ENCODE results near the gene LRP2BP. TPM values are rescaled to one million over a fixed set of nuclear protein-coding genes. Genes with fewer than 3 reads are reported as not detected.
A peak's percentile ranks its signal among the peaks of the same experiment; 100 is the strongest.

LRP2BP gene
- total RNA-seq = 1 to 10 TPM in 1 of 2 donors, under 1 TPM in 1; 0.51 to 1.1 TPM

- Mint-ChIP-seq H3K27me3 (ENCODE audit: low read depth) (no peaks in the 10 kb centered on the region), H3K9me3 (no peaks in the 10 kb centered on the region), H3K4me3 (peak within 1 kb of the TSS; percentile 88 to 99), H3K36me3 (ENCODE audit: insufficient read depth in 2 of 2) (peaks cover 2 to 7% of the 10 kb centered on the region in 2 donors), H3K4me1 (ENCODE audit: low read depth) (peaks cover 35% of the 10 kb centered on the region), H3K27ac (peak within 1 kb of the TSS; percentile 99)
- DNase-seq = no peak
- no peak for ATAC-seq (replicated peaks in 1 of 2)
These were observed at the start of gene LRP2BP for GRCh38 chr4:185395238-185395955. Gene LRP2BP, minus strand, starts transcription at chr4:185395924. Its CDS starts 17,738 bp downstream, at chr4:185378186.

DNA sequence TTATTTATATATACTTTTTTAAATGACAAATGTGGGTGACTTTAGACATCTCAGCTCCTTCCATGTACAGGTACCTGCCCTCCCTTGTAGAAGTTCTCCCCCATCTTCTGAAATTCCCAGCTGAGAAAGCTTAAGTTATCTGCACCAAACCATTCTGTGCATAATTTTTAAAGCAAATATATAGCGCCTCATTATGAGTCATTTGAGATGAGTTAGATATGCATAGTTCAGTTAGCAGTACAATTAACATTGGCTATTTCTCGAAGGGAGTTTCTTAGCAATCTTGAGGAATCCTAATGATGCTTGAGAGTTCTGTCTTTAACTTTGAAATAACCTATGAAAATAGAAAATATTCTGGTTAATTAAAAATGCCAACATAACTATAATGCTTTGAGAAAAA, 49.5 kb upstream of the LRP2BP start:
- Mint-ChIP-seq H3K27me3 (ENCODE audit: low read depth) (peaks cover 6% of the 10 kb centered on the region), H3K27ac (no peak overlapping the region), H3K4me3 (no peak overlapping the region), H3K9me3 (no peaks in the 10 kb centered on the region), H3K4me1 (ENCODE audit: low read depth) (no peaks in the 10 kb centered on the region), H3K36me3 (ENCODE audit: insufficient read depth in 2 of 2) (no peaks in the 10 kb centered on the region)
- DNase-seq (no peak), ATAC-seq (replicated peaks in 1 of 2) (no peak)

DNA sequence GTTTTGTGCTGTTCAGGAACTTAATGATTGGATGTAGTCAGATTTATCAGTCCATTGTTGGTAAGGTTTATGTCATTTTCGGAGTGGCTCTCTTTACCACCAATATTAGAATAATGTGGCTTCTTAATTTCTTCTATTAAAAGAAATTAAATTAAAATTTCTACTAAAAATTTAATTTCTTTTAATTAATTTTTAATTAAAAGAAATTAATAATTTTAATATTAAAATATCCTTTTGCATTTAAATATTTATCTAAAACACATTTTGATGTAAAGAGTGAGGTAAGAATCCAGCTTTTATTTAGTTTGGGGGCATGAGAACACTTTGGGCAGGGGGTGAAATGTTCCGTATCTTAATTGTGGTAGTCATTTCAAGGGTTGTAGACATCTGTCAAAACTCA, 45.8 kb upstream of the LRP2BP start:
- H3K27ac Mint-ChIP-seq = no peak overlapping the region
- H3K36me3 Mint-ChIP-seq (ENCODE audit: insufficient read depth in 2 of 2) = no peaks in the 10 kb centered on the region
- H3K4me3 Mint-ChIP-seq = no peak overlapping the region
- no peaks in the 10 kb centered on the region for H3K9me3 Mint-ChIP-seq
- no peak for DNase-seq
- ATAC-seq (replicated peaks in 1 of 2) = no peak
- H3K27me3 Mint-ChIP-seq (ENCODE audit: low read depth) = no peaks in the 10 kb centered on the region
- H3K4me1 Mint-ChIP-seq (ENCODE audit: low read depth) = no peaks in the 10 kb centered on the region

DNA sequence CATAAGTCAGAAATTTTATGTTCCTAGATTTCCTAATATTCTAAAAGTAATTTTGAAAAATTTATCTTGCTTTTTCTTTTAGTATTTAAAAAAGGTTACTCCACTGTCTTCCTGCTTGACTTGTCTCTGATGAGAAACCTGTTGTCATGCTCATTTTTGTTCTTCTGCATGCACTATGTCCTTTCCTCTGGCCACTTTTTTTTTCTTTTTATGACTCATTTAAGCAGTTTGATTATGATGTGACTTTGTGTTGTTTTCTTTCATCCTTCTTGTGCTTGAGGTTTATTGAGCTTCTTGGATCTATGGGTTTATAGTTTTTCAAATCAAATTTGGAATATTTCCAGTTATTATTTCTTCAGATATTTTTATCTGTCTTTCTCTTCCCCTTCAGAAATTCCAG, 42.1 kb upstream of the LRP2BP start:
- no peak for DNase-seq
- Mint-ChIP-seq H3K9me3 (no peaks in the 10 kb centered on the region), H3K4me1 (ENCODE audit: low read depth) (no peaks in the 10 kb centered on the region), H3K27ac (no peak overlapping the region), H3K36me3 (ENCODE audit: insufficient read depth in 2 of 2) (no peaks in the 10 kb centered on the region), H3K4me3 (no peak overlapping the region), H3K27me3 (ENCODE audit: low read depth) (peaks cover 5% of the 10 kb centered on the region)
- ATAC-seq (replicated peaks in 1 of 2) = peak; percentile 66 to 78

GRCh38 chr4:185435466-185435865, 39.7 kb upstream of the LRP2BP start:
- H3K4me3 Mint-ChIP-seq = no peak overlapping the region
- ATAC-seq (replicated peaks in 1 of 2) (no peak), DNase-seq (no peak)
- no peaks in the 10 kb centered on the region for H3K9me3 Mint-ChIP-seq
- H3K36me3 Mint-ChIP-seq (ENCODE audit: insufficient read depth in 2 of 2) = no peaks in the 10 kb centered on the region
- peaks cover 15% of the 10 kb centered on the region for H3K27me3 Mint-ChIP-seq (ENCODE audit: low read depth)
- H3K4me1 Mint-ChIP-seq (ENCODE audit: low read depth) = no peaks in the 10 kb centered on the region
- no peak overlapping the region for H3K27ac Mint-ChIP-seq

DNA sequence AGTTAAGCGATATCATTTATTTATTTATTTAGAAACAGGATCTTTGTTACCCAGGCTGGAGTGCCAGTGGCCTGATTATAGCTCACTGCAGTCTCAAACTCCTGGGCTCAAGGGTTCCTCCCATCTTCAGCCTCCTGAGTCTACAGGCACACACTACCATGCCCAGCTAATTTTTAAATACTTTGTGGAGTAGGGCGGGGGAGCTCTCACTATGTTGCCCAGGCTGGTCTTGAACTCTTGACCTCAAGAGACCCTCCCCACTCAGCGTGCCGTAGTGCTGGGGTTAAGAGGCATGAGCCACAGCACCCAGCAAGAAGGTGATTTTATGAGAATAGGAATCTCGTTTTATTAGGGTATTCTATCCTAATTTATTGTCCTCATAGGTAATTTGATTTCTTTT, 33.9 kb upstream of the LRP2BP start:
- H3K9me3 Mint-ChIP-seq = no peaks in the 10 kb centered on the region
- H3K27ac Mint-ChIP-seq = no peak overlapping the region
- H3K4me1 Mint-ChIP-seq (ENCODE audit: low read depth) = peaks cover 14% of the 10 kb centered on the region
- H3K4me3 Mint-ChIP-seq = no peak overlapping the region
- ATAC-seq (replicated peaks in 1 of 2) (no peak), DNase-seq (no peak)
- H3K36me3 Mint-ChIP-seq (ENCODE audit: insufficient read depth in 2 of 2) = peaks cover 0 to 5% of the 10 kb centered on the region in 2 donors
- H3K27me3 Mint-ChIP-seq (ENCODE audit: low read depth) = peaks cover 10% of the 10 kb centered on the region

GRCh38 chr4:185426960-185427688, 31.4 kb upstream of the LRP2BP start:
- Mint-ChIP-seq H3K4me3 (peak overlapping the region; percentile 3 to 17), H3K9me3 (no peaks in the 10 kb centered on the region), H3K4me1 (ENCODE audit: low read depth) (peaks cover 28% of the 10 kb centered on the region), H3K36me3 (ENCODE audit: insufficient read depth in 2 of 2) (peaks cover 0 to 5% of the 10 kb centered on the region in 2 donors), H3K27ac (no peak overlapping the region), H3K27me3 (ENCODE audit: low read depth) (peaks cover 10% of the 10 kb centered on the region)
- DNase-seq (no peak), ATAC-seq (replicated peaks in 1 of 2) (no peak)

- H3K27ac Mint-ChIP-seq = peak within 1 kb of the TSS; percentile 95
- DNase-seq = peak; percentile 86 to 93
- peak within 1 kb of the TSS; percentile 87 to 88 for H3K4me3 Mint-ChIP-seq
- H3K27me3 Mint-ChIP-seq (ENCODE audit: low read depth) = no peaks in the 10 kb centered on the region
- no peaks in the 10 kb centered on the region for H3K9me3 Mint-ChIP-seq
- ATAC-seq (replicated peaks in 1 of 2) = peak; percentile 94
- H3K36me3 Mint-ChIP-seq (ENCODE audit: insufficient read depth in 2 of 2) = peaks cover 0 to 8% of the 10 kb centered on the region in 2 donors
- peaks cover 28% of the 10 kb centered on the region for H3K4me1 Mint-ChIP-seq (ENCODE audit: low read depth)
These were observed 30.1 kb upstream of the LRP2BP start, which contains the start of gene UFSP2 for GRCh38 chr4:185425647-185426352. Gene UFSP2, minus strand, starts transcription at chr4:185425964. Its CDS starts 96 bp downstream, at chr4:185425868.

DNA sequence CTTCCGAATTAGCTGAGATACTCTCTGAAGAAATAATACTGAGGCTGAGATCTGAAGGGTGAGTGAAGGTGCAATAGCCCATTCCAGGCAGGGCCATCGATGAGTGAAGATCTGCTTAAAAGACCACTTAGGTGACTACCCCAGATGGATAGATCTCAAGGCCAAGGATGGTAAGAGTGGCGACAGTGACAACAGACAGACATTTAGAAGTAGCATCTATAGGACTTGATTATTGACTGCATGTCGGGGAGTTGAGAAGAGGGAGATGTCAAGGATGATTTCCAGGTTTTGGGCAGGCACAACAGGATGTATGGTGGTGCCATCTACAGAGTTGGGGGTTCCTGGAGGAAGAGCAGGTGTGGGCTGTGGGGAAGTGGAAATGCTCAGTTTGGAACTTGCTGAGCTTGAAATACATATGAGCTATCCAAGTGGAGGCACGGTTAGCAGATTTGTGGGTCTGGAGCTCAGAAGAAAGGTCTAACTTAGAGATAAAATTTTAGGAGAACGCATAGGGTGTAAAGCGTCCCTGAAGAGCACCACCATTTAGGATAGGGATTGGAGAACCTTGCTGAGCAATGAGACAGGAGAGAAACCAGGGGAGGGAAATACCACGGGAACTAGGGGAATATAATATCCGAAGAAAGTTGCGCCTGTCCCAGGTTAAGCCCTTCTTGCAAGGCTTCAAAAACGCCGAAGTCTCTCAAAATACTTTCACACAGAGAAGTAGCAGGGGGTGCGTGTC, 29.4 kb upstream of the LRP2BP start:
- H3K27ac Mint-ChIP-seq = peak overlapping the region; percentile 95
- no peaks in the 10 kb centered on the region for H3K27me3 Mint-ChIP-seq (ENCODE audit: low read depth)
- peaks cover 0 to 8% of the 10 kb centered on the region in 2 donors for H3K36me3 Mint-ChIP-seq (ENCODE audit: insufficient read depth in 2 of 2)
- DNase-seq = peak in 1 of 2 donors; percentile 6
- peak; percentile 1 for ATAC-seq (replicated peaks in 1 of 2)
- H3K4me1 Mint-ChIP-seq (ENCODE audit: low read depth) = peaks cover 28% of the 10 kb centered on the region
- no peaks in the 10 kb centered on the region for H3K9me3 Mint-ChIP-seq
- H3K4me3 Mint-ChIP-seq = peak overlapping the region; percentile 87 to 88

DNA sequence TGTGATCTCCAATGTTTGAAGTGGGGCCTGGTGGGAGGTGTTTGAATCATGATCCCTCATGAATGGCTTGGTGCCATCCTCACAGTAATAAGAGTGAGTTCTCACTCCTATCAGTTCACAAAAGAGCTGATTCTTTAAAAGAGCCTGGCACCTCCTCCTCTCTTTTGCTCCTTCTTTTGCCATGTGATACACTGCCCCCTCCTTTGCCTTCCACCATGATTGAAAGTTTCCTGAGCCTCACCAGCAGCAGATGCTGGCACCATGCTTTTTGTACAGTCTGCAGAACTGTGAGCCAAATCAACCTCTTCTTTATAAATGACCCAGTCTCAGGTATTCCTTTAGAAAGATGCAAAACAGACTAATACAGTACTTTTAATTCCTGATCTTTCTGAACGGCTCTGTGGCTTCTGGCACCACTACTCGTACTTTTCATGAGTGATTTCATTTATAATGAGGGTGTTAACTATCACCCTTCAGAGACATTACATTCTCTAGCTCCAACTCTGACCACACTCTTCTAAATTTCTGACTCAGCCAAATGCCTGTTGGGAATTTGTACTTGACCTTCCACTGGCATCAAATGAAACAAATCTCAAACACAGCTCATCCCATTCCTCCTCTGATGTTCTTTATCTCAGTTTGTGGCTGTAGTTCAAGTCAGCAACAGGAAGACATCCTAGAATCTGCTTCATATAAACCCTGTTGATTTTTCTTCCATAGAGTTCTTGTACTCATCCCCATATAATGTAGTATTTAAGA, 25.8 kb upstream of the LRP2BP start:
- H3K4me3 Mint-ChIP-seq = no peak overlapping the region
- peaks cover 23% of the 10 kb centered on the region for H3K4me1 Mint-ChIP-seq (ENCODE audit: low read depth)
- peaks cover 6 to 11% of the 10 kb centered on the region in 2 donors for H3K36me3 Mint-ChIP-seq (ENCODE audit: insufficient read depth in 2 of 2)
- no peaks in the 10 kb centered on the region for H3K9me3 Mint-ChIP-seq
- ATAC-seq (replicated peaks in 1 of 2) (no peak), DNase-seq (no peak)
- H3K27me3 Mint-ChIP-seq (ENCODE audit: low read depth) = no peaks in the 10 kb centered on the region
- H3K27ac Mint-ChIP-seq = peak overlapping the region; percentile 13

- no peak overlapping the region for H3K27ac Mint-ChIP-seq
- H3K27me3 Mint-ChIP-seq (ENCODE audit: low read depth) = no peaks in the 10 kb centered on the region
- DNase-seq (no peak), ATAC-seq (replicated peaks in 1 of 2) (no peak)
- no peaks in the 10 kb centered on the region for H3K9me3 Mint-ChIP-seq
- H3K36me3 Mint-ChIP-seq (ENCODE audit: insufficient read depth in 2 of 2) = peaks cover 6 to 8% of the 10 kb centered on the region in 2 donors
- H3K4me1 Mint-ChIP-seq (ENCODE audit: low read depth) = no peaks in the 10 kb centered on the region
- no peak overlapping the region for H3K4me3 Mint-ChIP-seq
These were observed 21.2 kb upstream of the LRP2BP start for GRCh38 chr4:185416955-185417354.

DNA sequence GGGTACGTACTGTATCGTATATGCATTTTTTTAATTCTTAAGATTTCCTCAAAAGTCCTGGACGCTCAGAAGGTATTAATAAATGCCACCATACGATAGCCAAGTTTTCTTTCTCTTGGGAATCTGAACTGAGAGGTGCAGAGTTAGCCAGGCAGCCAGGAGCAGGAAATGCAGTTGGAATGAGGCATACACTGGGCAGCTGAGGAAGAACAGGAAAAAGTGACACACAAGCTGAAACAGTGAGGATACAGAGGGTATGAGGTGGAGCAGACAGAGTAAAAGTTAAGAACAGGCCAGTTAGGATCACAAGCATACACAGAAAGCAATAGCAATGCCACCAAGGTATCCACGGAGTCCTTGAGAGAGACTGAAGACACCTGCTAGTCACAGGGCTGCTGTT, 16.7 kb upstream of the LRP2BP start:
- Mint-ChIP-seq H3K4me3 (no peak overlapping the region), H3K4me1 (ENCODE audit: low read depth) (no peaks in the 10 kb centered on the region), H3K27ac (no peak overlapping the region), H3K27me3 (ENCODE audit: low read depth) (no peaks in the 10 kb centered on the region), H3K36me3 (ENCODE audit: insufficient read depth in 2 of 2) (peaks cover 5% of the 10 kb centered on the region in 2 donors), H3K9me3 (no peaks in the 10 kb centered on the region)
- ATAC-seq (replicated peaks in 1 of 2) (no peak), DNase-seq (no peak)

Data from activated T-cell treated with anti-CD3 and anti-CD28 coated beads, Interleukin-2, amount 50 U/mL, for 72 hours (primary cell).